HG03064 (cell line): ENCODE results near the gene NOX5.
"Not testable (repeated sequence)": the region's sequence is repeated elsewhere in the genome, so short reads cannot be mapped to it uniquely, and the experiment has no call there.

ENCODE experiments used
- ATAC-seq: cut with Tn5 transposase; IDR thresholded peaks from one replicate; pipeline ENCODE4 v1.9.1; 2021; ENCODE audit warnings: low read depth; ENCODE audit not compliant: unreplicated experiment

Gene NOX5

DNA sequence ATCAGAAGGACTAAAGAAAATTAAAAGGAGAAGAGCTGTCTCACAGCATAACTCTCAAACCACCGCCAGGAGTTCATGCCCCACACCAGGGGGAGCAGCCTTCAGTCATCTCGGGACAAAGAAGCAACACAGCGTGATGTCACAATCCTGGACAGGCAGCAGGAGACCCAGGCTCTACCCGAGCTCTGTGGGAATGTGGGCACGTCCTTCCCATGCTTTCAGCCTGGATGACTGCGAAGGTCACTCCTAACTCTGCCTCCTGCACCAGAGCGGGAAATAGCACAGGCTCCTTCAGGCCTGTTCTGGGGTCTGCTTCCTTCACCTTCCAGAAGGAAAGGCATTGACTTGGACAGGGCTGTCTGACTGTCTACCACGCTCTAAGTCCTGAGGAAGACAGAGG lies 31.3 kb downstream of the NOX5 start:
- ATAC-seq = no peak

DNA sequence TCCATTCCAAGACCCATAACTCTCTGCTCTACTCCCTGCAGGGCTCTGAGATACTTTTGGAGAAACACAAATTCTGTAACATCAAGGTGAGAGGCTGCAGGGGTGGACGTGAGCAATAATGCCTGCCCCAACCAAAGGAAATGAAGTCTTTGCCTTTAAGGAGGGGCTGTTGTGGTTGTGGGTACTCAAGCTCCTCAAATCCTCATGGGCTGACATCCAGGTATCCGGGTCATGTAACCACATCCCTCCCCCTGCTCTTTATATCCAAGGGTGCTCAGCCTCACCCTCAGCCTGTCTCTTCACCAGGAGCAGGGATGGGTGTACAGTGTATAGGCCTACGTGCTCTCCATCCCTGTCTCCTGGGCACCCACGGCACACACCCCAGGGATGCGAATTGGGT lies 32.3 kb downstream of the NOX5 start:
- no peak for ATAC-seq

DNA sequence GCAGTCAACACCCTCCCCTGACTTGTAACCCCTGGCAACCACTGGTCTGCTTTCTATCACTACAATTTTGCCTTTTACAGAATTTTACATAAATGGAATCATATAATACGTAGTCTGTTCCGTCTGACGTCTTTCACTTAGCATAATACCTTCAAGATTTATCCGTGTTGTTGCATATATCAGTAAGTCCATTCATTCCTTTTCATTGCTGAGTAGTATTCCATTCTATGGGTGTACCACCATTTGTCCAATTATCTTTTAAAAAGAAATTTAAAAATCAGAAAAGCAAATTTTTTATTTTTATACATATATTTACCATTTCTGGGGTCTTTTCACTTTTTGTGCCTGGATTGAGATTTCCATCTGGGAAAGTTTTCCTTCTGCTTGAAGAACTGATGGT lies 35.5 kb downstream of the NOX5 start:
- no peak for ATAC-seq

DNA sequence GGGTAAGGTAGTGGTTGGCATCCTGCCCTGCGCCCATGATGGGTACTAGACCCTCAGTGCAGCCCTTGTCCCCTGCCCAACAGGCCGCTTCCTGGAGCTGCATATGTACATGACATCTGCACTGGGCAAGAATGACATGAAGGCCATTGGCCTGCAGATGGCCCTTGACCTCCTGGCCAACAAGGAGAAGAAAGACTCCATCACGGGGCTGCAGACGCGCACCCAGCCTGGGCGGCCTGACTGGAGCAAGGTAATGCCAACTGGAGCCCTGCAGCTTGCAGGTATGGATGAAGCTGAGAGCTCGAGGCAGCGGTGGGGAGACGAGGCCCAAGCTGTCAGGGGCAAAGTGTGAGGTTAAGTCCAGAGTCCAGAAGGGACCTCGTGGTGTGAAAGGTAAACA lies 40.8 kb downstream of the NOX5 start:
- ATAC-seq = no peak

DNA sequence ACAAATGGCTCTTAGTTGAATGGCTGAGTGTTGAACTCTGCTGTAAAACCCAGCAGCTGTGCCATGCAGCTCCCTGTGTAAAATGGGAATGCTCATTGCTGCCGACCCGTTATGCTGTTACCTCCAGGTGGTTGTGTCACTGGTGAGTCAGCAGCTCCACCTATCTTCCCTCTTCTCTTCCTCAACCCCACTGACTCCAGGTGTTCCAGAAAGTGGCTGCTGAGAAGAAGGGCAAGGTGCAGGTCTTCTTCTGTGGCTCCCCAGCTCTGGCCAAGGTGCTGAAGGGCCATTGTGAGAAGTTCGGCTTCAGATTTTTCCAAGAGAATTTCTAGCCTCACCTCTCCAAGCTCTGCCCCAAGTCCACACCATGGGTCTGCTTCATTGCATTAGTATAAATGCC lies 41.9 kb downstream of the NOX5 start:
- ATAC-seq = no peak

DNA sequence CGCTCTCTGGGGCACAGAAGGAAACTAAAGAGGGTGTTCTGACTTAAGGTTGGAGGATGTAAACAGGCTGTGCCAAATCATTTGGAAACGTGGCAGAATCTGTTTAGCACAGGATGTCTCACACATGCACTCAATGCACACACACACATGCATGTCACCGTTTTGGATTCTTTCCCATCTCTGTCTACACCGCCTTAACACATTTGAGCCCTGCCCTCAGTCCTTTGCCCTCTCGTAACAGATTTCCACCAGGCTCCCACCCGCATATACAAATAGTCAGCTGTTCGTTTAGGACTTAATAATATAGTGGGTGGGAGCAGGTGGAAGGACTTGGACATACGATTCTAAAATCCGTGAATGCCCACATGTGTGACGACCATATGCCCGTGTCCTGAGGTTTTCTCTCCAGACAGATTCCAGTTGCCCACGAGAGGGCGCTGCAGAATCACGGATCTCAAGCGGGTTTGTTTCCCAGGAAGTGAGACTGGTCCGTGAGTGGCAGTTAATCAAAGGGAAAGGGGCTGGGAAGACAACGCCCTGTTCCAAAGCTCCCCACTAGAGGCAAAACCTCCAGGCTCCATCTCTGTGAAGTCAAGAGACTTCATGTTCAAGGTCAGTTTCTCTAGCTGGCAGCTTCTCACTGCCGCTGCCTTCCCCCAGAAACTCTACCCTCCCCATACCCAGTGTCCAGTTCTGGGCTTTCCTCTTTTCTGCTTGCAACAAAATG lies 44.5 kb downstream of the NOX5 start:
- ATAC-seq = no peak

DNA sequence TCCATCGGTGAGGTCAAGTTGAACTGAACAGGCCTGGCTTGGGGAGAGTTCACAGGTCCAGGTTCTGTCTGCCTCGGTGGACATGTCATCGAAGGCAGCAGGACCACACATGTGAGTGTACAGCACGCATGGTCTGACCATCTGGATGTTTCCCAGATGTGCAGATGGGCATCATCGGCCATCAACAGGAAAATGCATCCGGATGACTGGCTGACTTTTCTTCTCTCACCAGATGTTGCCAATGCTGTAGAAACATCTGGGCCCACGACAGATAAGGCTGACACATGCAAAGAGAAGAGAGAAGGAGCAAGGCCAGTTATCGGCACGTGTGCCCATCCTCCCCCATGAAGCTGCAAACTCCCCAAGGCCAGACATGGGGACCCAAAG lies 45.1 kb downstream of the NOX5 start:
- ATAC-seq = no peak

DNA sequence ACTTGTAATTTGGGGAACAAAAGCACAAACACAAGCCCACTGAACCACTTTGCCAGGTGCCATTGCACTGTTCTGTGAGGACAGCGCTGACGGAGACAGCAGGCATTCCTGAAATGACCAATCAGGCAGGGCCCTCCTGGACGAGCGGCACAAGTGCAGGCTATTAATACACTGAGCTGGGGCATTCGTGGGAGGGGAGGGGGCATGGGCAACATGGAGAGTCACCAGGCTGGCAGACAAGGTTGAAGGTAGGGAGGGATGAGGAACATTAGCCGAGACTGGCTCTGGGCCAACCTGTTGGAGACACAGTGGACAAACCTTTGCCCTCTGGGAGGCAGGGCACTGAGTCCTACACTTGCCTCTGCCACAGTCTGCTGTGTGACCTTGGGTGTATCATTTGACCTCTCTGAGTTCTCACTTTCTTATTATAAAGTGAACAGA lies 45.6 kb downstream of the NOX5 start:
- no peak for ATAC-seq

DNA sequence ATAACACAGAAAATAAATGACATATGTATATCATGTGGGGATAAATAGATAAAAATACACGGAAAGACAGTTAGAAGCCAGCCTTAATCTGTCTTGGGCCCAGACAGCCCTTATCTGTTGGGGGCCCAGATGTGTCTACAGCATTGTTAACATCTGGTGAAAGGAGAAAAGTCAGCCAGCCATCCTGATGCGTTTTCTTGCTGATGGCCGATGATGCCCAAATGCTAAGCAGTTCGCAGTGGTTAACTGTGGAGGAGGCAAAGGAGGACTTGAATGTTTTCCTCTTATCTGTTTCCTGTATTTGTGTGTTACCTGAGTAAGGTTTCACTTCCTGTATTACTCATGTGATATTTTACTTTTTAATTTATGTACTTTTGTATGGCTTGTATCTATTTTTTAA lies 46.2 kb downstream of the NOX5 start:
- no peak for ATAC-seq

DNA sequence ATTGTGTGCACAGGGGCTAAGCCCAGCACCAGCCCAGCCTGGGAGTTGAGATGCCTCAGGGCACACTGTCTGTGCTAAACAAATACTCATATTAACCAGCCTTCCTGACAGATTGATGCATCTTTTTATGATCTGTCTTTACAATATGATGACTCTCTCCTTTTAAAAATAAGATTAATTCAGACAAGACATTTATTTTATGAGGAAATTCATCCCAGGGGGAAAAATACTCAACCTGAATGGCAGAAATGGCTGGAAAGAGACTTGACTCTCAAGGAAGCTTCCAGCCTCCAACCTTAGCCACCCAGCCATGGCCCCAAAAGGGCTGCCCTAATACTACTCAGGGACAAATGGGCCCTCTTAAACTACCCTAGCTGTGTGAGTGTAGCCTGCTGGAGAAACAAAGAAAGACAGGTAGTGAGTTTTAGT lies 46.9 kb downstream of the NOX5 start:
- ATAC-seq = no peak

DNA sequence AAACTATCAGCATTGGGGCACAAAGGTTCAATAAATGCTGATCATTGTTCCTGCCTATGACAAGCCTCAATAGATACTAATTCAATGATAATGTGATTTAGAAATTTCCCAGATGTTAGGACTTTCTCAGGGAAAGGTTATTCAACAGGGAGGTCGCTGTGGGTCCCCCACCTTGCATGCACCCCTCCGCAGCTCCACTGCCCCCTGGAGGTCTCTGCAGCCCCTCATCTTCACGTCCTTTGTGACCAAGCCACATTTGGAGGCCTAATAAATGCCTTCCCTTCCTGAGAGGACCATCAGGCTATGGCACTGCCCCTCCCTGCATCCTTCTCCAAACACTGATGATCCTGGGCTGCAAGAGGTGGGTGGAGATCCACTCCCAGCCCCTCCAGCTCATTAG lies 50.2 kb downstream of the NOX5 start:
- ATAC-seq = no peak

DNA sequence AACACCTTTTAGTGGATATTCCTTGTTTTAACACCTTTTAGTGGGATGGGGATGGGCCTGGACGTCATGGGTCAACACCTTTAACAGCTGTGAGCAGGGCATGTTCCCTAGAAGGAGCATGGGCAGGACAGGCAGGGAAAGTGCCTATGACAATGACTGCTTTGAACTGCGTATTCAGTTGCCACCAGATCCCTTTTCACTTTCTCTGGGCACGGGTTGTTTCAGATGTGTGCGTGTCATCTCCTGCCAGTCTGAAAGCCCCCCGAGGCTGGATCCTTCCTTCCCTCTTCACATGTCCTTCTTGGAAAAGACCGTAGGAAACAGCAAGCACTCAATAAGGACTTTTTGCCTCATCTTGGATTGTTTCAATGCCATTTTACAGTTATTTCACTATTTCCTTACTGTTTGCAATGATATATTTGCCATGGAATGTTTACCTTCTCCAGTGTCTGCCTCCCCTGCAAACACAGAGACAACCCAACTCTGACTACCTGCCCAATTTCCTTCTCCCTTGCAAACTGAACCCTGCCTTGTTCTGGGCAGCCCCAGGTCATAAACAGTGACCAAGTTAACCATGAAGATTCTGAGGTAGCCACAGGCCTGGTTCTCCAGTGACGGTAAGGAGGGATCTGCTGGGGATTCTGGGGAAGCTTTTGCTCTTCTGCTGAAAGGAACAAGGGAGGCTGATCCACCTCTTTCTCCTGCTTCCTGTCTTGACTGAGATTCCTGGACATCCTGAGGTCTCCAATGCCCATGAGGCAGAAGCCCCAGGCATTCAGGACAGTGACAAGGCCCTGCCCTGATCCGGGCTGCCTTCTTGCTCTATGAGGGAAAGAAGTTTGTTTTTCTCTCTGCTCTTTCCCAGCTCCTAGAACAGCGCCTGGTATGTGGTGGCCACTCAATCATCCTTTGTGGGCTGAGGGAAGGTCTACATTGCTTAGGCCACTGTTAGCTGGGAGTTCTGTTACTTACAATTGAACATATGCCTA lies 51.8 kb downstream of the NOX5 start:
- ATAC-seq = no peak

DNA sequence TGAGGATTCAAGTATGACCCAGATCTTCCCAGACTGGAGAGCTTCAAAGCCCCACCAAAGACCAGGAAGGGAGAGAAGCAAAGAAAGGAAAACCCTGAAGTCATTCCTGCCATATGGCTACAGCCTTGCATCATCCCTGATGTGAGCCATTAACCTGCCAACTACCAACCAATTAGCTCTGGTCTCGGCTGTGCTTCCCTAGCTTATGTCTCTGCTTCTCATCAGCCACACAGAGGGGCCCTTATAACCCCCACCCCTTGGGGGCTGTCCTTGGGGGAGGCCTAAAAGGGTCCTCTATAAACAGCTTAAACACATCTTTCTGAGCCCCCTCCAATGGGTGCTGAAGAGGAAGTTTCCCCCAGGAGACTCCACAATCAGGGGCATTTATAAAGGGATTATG lies 52.8 kb downstream of the NOX5 start:
- ATAC-seq = no peak

DNA sequence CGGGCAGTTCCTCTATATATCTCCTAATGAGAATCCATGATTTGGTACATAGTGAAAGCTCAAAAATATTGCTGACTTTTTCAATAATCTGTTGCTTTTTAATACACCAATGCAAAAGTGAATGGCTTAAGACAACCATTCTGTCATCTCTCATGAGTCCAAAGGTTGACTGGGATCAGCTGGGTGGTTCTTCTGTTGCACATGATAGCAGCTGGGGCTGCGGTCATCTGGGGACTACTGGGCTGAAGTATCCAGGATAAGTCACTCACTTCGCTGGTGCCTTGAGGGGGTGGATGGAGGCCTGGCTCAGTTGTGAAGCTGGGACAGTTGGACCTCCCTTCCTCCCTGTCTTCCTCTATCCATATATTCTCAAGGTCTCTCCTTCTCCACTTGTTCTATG lies 53.7 kb downstream of the NOX5 start:
- no peak for ATAC-seq

DNA sequence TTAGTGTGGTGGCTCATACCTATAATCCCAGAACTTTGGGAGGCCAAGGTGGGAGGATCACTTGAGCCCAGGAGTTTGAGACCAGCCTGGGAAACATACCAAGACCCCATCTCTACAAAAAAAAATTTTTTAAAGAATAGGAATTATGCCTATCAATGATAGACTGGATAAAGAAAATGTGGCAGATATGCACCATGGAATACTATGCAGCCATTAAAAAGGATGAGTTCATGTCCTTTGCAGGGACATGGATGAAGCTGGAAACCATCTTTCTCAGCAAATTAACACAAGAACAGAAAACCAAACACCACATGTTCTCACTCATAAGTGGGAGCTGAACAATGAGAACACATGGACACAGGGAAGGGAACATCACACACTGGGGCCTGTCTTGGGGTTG lies 54.8 kb downstream of the NOX5 start:
- not testable (repeated sequence) for ATAC-seq

DNA sequence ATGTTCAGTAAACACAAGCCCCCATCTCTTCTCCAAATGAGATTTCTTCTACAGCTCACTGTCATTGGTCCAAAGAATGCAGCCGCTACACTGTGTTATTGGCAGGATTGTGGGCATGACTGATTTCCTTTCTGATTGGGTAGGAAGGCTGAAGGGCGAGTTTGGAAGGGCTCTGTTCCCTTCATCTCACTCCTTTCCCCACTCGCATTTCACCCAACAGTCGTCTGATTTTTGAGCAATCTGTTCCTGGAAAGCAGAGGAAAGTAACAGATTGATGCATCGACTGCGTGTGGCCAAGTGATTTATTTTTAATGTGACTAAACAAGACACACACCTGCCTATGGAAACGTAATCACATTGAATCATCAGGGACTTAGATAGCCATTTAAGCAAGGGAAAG lies 55.5 kb downstream of the NOX5 start:
- no peak for ATAC-seq

DNA sequence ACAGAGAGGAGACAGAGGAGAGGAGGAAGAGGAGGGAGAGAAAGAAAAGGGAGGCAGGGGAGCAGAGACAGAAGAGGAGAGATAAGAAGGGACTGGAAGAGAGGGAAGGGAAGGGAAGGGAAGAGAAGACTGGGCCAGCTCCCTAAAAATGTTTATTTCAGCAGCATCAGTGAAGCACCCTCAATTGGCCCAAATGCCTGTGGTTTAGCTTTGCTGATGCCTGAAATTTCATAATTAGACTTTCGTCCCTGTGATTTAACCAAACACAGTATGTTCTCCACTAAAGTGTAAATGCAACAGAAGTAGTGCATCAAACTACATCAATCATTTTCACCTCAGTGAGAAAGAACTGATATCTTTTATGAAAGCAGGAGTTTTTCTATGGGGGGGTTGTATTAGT lies 55.9 kb downstream of the NOX5 start:
- no peak for ATAC-seq

DNA sequence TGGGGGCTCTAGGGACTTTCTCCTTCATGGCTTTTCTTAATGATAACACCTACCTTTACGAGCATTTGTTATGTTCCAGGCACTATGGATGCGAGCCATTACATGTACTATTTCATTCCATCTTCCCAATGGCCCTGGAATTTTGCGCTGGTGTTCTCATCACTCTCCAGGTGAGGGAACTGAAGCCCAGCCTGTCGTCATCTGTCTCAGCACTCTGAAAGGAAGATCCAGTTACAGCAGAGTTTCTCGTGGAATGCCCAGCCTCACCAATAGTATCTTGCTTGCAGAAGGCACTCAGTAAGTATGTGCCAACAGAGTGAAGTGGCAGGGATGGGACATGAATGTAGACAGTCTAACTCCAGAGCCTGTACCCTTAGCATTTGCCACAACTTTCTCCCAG lies 56.8 kb downstream of the NOX5 start:
- ATAC-seq = no peak

DNA sequence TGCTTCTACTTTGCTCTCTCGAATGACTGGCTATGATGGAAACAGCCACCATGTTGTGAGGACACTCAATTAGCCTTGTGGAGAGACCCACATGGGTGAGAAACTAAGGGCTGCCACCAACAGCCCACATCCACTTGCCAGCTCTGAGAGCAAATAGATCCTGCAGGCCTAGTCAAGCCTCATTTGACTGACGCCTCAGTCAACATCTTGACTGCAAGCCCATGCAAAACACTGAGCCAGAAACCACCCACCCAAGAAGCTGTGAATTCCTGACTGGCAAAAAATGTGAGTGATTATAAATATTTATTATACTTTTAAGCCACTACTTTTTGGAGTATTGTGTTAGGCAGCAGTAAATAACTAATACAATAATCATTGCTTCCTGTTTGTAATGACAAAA lies 58.4 kb downstream of the NOX5 start:
- no peak for ATAC-seq

DNA sequence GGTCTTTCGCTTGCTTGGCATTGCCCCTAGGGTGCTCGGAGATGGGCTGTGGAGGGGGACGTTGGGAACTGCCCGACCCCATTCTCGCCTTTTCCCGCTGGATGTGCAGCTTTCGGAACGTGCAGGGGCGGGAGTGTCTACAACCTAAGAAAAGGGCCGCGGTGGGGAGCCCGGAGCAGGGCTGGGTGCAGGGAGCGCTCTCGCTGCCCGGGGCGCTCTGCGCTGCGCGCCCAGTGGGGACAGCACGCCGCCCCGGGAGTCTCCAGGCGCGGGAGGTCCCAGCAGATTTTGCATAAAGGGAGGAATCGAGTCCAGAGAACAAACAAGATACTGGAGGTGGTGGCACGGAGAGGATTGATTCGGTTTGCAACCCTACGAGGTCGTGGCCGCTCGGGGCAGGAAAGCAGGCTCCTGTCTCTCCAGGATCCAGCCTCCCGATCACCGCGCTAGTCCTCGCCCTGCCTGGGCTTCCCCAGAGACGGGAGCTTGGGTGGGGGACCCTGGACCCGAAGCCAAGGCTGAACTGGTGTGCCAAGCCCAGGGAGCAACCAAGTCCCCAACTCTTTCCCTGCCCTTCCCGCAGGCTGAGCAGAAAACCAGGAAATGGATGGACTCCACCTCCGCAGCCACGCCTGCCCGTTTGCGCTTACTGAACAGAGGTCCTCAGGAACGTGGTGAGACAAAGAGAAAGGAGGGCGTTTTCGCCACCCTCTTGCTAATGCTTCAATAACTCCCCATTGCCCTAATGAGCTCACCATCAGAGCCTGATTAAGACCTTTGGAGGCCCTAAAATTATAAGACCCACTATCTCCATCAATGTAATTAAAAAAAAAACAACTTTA lies 59.7 kb downstream of the NOX5 start:
- no peak for ATAC-seq

DNA sequence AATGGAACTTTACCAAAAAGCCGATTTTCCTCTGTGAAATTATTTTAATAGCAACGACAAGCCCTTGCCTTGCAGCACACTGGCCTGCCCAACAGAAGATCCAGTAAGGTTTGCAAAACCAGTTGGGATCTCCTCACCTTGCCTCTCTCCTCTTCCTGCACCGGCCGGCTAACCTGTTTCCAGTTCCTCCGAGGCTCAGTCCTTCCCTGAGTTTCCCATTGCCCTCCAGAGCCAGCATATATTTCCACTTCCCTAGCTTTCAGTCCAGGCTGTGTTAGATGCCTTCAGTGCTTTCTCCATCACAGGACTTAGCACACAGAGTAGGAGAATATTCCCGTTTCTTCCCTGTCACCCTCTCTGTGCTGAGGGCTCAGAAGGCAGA lies 60.3 kb downstream of the NOX5 start:
- no peak for ATAC-seq
